Natural killer cell (primary cell): ENCODE measurements around the gene GLA. TPM values are rescaled to one million over a fixed set of nuclear protein-coding genes. Genes with fewer than 3 reads are reported as not detected.
A peak's percentile ranks its signal among the peaks of the same experiment; 100 is the strongest.

Experiments used
- ATAC-seq, 3 donors: fragments of 150-1000 bp in 2 of 3; fragments of 200-7000 bp in 1 of 3; cut with Tn5 transposase; 1 replicate in 1 of 3; 2 replicates in 2 of 3; pipeline ENCODE4 v1.10.0; 2021; ENCODE audit warnings: mild to moderate bottlenecking in 2 of 3, moderate library complexity in 2 of 3
- DNase-seq, 2 donors: peaks; one replicate each; pipeline versions ENCODE4 v3.0.0 to v3.0.0-alpha.2; 2013 to 2021; ENCODE audit warnings: mixed read lengths in 1 of 2
- H3K27ac ChIP-seq: one replicate; pipeline ENCODE4 v1.5.1; 2013; ENCODE audit warnings: mild to moderate bottlenecking, low read length
- H3K27me3 ChIP-seq: one replicate; pipeline ENCODE4 v1.6.1; 2013; ENCODE audit warnings: low read length; ENCODE audit not compliant: control insufficient read depth, insufficient read depth
- H3K36me3 ChIP-seq: one replicate; pipeline ENCODE4 v1.6.1; 2013; ENCODE audit warnings: low read length; ENCODE audit not compliant: control insufficient read depth, insufficient read depth
- H3K4me1 ChIP-seq: one replicate; pipeline ENCODE4 v1.6.1; 2013; ENCODE audit warnings: low read length; ENCODE audit not compliant: control insufficient read depth, insufficient read depth
- H3K4me3 ChIP-seq: one replicate; pipeline ENCODE4 v1.5.1; 2013; ENCODE audit warnings: low read length
- H3K9me3 ChIP-seq: one replicate; pipeline ENCODE4 v1.6.1; 2013; ENCODE audit warnings: low read length; ENCODE audit not compliant: control insufficient read depth, insufficient read depth
- H3K27ac Mint-ChIP-seq, 2 donors: one replicate each; pipeline ENCODE4 v1.8.0; 2022; ENCODE audit warnings: mild to moderate bottlenecking in 2 of 2, mixed read lengths in 2 of 2, moderate library complexity in 1 of 2
- H3K27me3 Mint-ChIP-seq, 2 donors: one replicate each; pipeline ENCODE4 v1.8.0; 2022; ENCODE audit warnings: low read depth in 2 of 2, mixed read lengths in 2 of 2
- H3K36me3 Mint-ChIP-seq: one replicate; pipeline ENCODE4 v1.8.0; 2022; ENCODE audit warnings: mixed read lengths
- H3K4me1 Mint-ChIP-seq, 2 donors: one replicate each; pipeline ENCODE4 v1.8.0; 2022; ENCODE audit warnings: mixed read lengths in 2 of 2
- H3K4me3 Mint-ChIP-seq: one replicate; pipeline ENCODE4 v1.8.0; 2022; ENCODE audit warnings: mild to moderate bottlenecking, moderate library complexity, mixed read lengths
- H3K9me3 Mint-ChIP-seq, 2 donors: one replicate each; pipeline ENCODE4 v1.8.0; 2022; ENCODE audit warnings: mixed read lengths in 2 of 2
- WGBS: methylation state at CpG from one replicate; pipeline ENCODE4 v1.1.7; 2013; ENCODE audit warnings: missing lambda C conversion rate; ENCODE audit not compliant: insufficient coverage; 5-methylcytosine and 5-hydroxymethylcytosine counted together
- intact Hi-C: fragments of 100-400 bp; cut with micrococcal nuclease; formaldehyde crosslinking; loops from one replicate; pipeline ENCODE4 v1.14.2; 2022
- total RNA-seq, 4 donors: library from RNA; stranded (reverse); fragments of 120-200 nt in 1 of 4; gene quantifications; one replicate each; pipeline versions ENCODE4 v1.2.3 to v1.2.4, GENCODE V29; 2013 to 2022
- TF ChIP-seq, protein P1 (sequence below): fragments of 200-600 bp; IDR thresholded peaks from one replicate; pipeline ENCODE4 v1.8.0; 2022; ENCODE audit warnings: antibody characterized with exemption

GLA gene
- total RNA-seq, 3 donors from 2014 or later (not counting 1 experiment from before 2014, with no cell fraction given) = 34.9 to 71.9 (median 47.9) TPM

DNA sequence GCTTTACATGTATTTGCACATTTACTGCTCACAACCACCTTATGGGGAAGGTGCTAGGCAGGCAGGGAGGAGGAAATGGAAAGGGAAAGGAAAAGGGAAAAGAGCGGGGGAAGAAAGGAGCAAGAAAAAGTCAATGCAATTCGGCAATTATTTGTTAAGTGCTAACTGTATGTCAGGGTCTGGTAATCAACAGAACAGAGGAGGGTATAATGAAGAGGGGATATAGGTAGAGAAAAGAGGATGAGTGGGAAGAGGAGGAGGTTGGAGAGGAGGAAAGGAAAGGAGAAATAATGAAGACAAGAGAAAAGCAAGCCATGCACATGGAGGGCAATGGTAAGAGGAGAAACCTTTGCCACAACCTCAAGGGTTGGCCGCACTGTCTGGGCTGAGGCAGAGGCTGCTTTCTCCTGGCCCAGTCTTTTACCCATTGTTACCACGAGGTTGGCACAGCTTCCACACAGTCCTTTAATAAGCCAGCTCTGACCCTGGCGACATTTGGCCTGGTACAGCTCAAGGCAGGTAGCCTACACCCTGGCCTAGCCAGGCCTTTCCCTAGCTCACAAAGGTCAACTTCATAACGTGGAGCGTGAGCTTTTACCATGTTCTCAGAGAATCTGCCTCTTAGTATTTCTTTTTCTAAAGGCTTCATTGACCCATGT lies 22.6 kb downstream of the GLA start:
- Histone ChIP-seq H3K27me3 (no peaks in the 10 kb centered on the region), H3K36me3 (no peaks in the 10 kb centered on the region), H3K4me3 (peak overlapping the region; percentile 34), H3K9me3 (no peaks in the 10 kb centered on the region), H3K27ac (no peak overlapping the region), H3K4me1 (no peaks in the 10 kb centered on the region)
- H3K4me1 Mint-ChIP-seq = no peaks in the 10 kb centered on the region
- 60% methylated on average over 7 of the region's 7 CpGs for WGBS
- no peaks in the 10 kb centered on the region for H3K36me3 Mint-ChIP-seq
- TF ChIP-seq, protein P1, sequence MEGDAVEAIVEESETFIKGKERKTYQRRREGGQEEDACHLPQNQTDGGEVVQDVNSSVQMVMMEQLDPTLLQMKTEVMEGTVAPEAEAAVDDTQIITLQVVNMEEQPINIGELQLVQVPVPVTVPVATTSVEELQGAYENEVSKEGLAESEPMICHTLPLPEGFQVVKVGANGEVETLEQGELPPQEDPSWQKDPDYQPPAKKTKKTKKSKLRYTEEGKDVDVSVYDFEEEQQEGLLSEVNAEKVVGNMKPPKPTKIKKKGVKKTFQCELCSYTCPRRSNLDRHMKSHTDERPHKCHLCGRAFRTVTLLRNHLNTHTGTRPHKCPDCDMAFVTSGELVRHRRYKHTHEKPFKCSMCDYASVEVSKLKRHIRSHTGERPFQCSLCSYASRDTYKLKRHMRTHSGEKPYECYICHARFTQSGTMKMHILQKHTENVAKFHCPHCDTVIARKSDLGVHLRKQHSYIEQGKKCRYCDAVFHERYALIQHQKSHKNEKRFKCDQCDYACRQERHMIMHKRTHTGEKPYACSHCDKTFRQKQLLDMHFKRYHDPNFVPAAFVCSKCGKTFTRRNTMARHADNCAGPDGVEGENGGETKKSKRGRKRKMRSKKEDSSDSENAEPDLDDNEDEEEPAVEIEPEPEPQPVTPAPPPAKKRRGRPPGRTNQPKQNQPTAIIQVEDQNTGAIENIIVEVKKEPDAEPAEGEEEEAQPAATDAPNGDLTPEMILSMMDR = no peak
- H3K27me3 Mint-ChIP-seq = no peaks in the 10 kb centered on the region
- H3K9me3 Mint-ChIP-seq = no peaks in the 10 kb centered on the region
- no peak overlapping the region for H3K27ac Mint-ChIP-seq
- DNase-seq (no peak), ATAC-seq (no peak)
- intact Hi-C loops = no loop called here
- no peak overlapping the region for H3K4me3 Mint-ChIP-seq

DNA sequence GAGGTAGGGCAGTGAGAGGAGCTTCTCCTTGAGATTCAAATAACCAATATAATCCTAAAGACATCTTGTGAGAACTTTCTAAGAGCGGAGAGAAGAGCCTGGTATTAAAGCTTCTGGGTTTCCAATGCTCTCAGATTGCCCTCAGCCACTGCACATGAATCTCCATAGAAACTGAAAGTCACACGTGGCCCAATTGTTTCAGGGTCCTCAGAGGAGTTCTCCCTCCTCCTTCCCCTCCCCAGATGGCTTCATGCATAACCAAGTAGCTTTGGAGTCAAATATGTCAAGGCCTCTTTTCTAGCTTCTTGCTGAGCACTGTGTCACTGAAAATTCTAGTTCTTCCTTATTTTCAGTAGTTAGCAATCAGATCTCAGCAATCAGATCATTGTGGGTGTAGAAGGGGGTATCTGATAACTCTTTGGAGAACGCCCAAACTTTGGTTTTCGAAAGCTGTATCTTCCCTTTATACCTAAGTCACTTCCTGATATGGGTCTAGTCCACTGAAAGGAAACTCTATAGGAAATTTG lies 24.0 kb downstream of the GLA start:
- Mint-ChIP-seq H3K4me3 (no peak overlapping the region), H3K4me1 (no peaks in the 10 kb centered on the region), H3K36me3 (no peaks in the 10 kb centered on the region), H3K9me3 (no peaks in the 10 kb centered on the region), H3K27me3 (no peaks in the 10 kb centered on the region), H3K27ac (no peak overlapping the region)
- Histone ChIP-seq H3K4me3 (no peak overlapping the region), H3K27ac (no peak overlapping the region), H3K4me1 (no peaks in the 10 kb centered on the region), H3K9me3 (no peaks in the 10 kb centered on the region), H3K27me3 (no peaks in the 10 kb centered on the region), H3K36me3 (no peaks in the 10 kb centered on the region)
- WGBS = 28% methylated on average over 2 of the region's 4 CpGs
- intact Hi-C loops = no loop called here
- ATAC-seq (peak in 1 of 3 donors; percentile 41), DNase-seq (no peak)
- TF ChIP-seq, protein P1 = no peak

DNA sequence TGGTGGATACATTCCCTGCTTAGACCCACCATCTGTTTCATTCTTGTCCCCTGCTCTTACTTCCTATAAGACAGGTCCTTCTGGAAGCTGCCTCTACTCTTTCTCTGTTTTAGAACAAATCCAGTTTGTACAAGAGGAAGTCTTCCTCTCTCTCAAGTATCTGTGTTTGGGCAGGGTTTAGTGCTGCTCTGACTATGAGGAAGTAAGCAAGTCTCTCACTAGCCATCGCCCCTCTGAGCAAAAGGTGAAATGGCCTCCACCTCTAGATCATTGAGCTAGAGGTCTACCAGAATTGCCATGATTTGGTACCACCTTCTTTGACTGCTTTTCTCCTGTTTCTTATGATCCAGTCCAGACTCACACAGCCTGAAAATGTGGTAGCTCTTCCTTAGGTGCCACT lies 30.2 kb downstream of the GLA start:
- peaks cover 0 to 8% of the 10 kb centered on the region in 2 donors for H3K27me3 Mint-ChIP-seq
- H3K27me3 ChIP-seq = no peaks in the 10 kb centered on the region
- 55% methylated on average over 1 of the region's 1 CpG for WGBS
- intact Hi-C loops = no loop called here
- no peak overlapping the region for H3K4me3 ChIP-seq
- DNase-seq = no peak
- H3K27ac Mint-ChIP-seq = no peak overlapping the region
- H3K36me3 ChIP-seq = no peaks in the 10 kb centered on the region
- no peaks in the 10 kb centered on the region for H3K4me1 Mint-ChIP-seq
- H3K4me3 Mint-ChIP-seq = no peak overlapping the region
- H3K4me1 ChIP-seq = no peaks in the 10 kb centered on the region
- ATAC-seq = no peak
- TF ChIP-seq, protein P1 = no peak
- H3K9me3 ChIP-seq = no peaks in the 10 kb centered on the region
- no peak overlapping the region for H3K27ac ChIP-seq
- H3K9me3 Mint-ChIP-seq = no peaks in the 10 kb centered on the region
- H3K36me3 Mint-ChIP-seq = no peaks in the 10 kb centered on the region
